OCI-LY7 (cell line): ENCODE data around the gene PCDHA10. TPM values are rescaled to one million over a fixed set of nuclear protein-coding genes. Genes with fewer than 3 reads are reported as not detected.
"Not testable (repeated sequence)": the region's sequence is repeated elsewhere in the genome, so short reads cannot be mapped to it uniquely, and the experiment has no call there.

Experiments
- BruUV-seq: library from RNA; stranded (reverse); fragments of 400-500 nt; replicated peaks from 2 replicates; lab custom pipeline; 2021; lab: Mats Ljungman, UMichigan
- CTCF ChIA-PET: fragments of 300-600 bp; sonication (Branson Sonifier 250); formaldehyde crosslinking; loops from one replicate; lab custom pipeline; 2022; ENCODE audit warnings: antibody characterized with exemption; ENCODE audit not compliant: unreplicated experiment; lab: Charles Lee
- POLR2A ChIA-PET: fragments of 300-600 bp; sonication (Branson Sonifier 250); formaldehyde crosslinking; loops from one replicate; lab custom pipeline; 2022; ENCODE audit warnings: antibody characterized with exemption; lab: Charles Lee
- DNase-seq: peaks from one replicate; pipeline ENCODE4 v3.0.0-alpha.2; 2015; ENCODE audit warnings: low spot score
- H2AFZ ChIP-seq: fragments of 200-600 bp; sonication (generic), shearing (Covaris generic); 2 replicates; pipeline ENCODE4 v1.6.1; 2014; ENCODE audit warnings: mild to moderate bottlenecking, antibody characterized with exemption, low read length, moderate library complexity
- H3K27ac ChIP-seq: fragments of 200-600 bp; sonication (generic); 2 replicates; pipeline ENCODE4 v1.5.1; 2014; ENCODE audit warnings: mixed run types, low read depth, mild to moderate bottlenecking, moderate library complexity, low read length, inconsistent platforms; ENCODE audit not compliant: poor library complexity, severe bottlenecking
- H3K36me3 ChIP-seq: fragments of 200-600 bp; sonication (generic); 2 replicates; pipeline ENCODE4 v1.6.1; 2014; ENCODE audit warnings: mild to moderate bottlenecking, antibody characterized with exemption, low read length, moderate library complexity, mixed read lengths; ENCODE audit not compliant: insufficient read depth
- H3K4me1 ChIP-seq: fragments of 200-600 bp; sonication (generic); 2 replicates; pipeline ENCODE4 v1.5.1; 2014; ENCODE audit warnings: mild to moderate bottlenecking, low read length; ENCODE audit not compliant: insufficient read depth, poor library complexity, severe bottlenecking
- H3K4me2 ChIP-seq: fragments of 200-600 bp; sonication (generic); 2 replicates; pipeline ENCODE4 v1.6.1; 2014; ENCODE audit warnings: mild to moderate bottlenecking, low read length
- H3K4me3 ChIP-seq: fragments of 200-600 bp; sonication (generic); 2 replicates; pipeline ENCODE4 v1.5.1; 2014; ENCODE audit warnings: mild to moderate bottlenecking, low read depth, low read length; ENCODE audit not compliant: poor library complexity, severe bottlenecking
- H3K79me2 ChIP-seq: fragments of 200-600 bp; sonication (generic); 2 replicates; pipeline ENCODE4 v1.6.1; 2016; ENCODE audit warnings: low read depth, mild to moderate bottlenecking, low read length, moderate library complexity, mixed read lengths; ENCODE audit not compliant: insufficient read depth
- H3K9me2 ChIP-seq: fragments of 200-600 bp; sonication (generic); 2 replicates; pipeline ENCODE4 v1.6.1; 2016; ENCODE audit warnings: mild to moderate bottlenecking, low read length, mixed read lengths; ENCODE audit not compliant: insufficient read depth
- H3K9me3 ChIP-seq: fragments of 200-600 bp; sonication (generic); 2 replicates; pipeline ENCODE4 v1.6.1; 2014; ENCODE audit warnings: mild to moderate bottlenecking, mixed run types, low read length, mixed read lengths
- H4K20me1 ChIP-seq: fragments of 200-600 bp; sonication (generic); 2 replicates; pipeline ENCODE4 v1.6.1; 2014; ENCODE audit warnings: mild to moderate bottlenecking, antibody characterized with exemption, low read length, moderate library complexity, mixed read lengths; ENCODE audit not compliant: insufficient read depth
- EZH2phosphoT487 ChIP-seq: fragments of 200-600 bp; sonication (generic); IDR thresholded peaks from 2 replicates; pipeline ENCODE4 v1.6.1; 2018; ENCODE audit warnings: low read depth, borderline replicate concordance, mild to moderate bottlenecking, mixed run types, antibody characterized with exemption, low read length, moderate library complexity, mixed read lengths
- intact Hi-C: fragments of 100-400 bp; cut with micrococcal nuclease; formaldehyde crosslinking; loops from one replicate; pipeline ENCODE4 v1.10.0; 2022; ENCODE audit not compliant: unreplicated experiment
- total RNA-seq, 2 experiments: library from RNA; depleted of rRNA in 1 of 2; stranded (reverse); fragments of >200 nt in 1 of 2; shearing (Covaris generic) in 1 of 2; gene quantifications; 2 replicates each; pipeline ENCODE4 v1.2.3, GENCODE V29; 2014 to 2022
- TF ChIP-seq, protein P1 (sequence below): fragments of 200-600 bp; sonication (generic); conservative IDR thresholded peaks from 2 replicates; pipeline ENCODE4 v1.5.1; 2014; ENCODE audit warnings: mild to moderate bottlenecking, antibody characterized with exemption, low read length, moderate library complexity, mixed read lengths

PCDHA10 gene
- total RNA-seq, 2 experiments from 2014 or later = not detected

DNA sequence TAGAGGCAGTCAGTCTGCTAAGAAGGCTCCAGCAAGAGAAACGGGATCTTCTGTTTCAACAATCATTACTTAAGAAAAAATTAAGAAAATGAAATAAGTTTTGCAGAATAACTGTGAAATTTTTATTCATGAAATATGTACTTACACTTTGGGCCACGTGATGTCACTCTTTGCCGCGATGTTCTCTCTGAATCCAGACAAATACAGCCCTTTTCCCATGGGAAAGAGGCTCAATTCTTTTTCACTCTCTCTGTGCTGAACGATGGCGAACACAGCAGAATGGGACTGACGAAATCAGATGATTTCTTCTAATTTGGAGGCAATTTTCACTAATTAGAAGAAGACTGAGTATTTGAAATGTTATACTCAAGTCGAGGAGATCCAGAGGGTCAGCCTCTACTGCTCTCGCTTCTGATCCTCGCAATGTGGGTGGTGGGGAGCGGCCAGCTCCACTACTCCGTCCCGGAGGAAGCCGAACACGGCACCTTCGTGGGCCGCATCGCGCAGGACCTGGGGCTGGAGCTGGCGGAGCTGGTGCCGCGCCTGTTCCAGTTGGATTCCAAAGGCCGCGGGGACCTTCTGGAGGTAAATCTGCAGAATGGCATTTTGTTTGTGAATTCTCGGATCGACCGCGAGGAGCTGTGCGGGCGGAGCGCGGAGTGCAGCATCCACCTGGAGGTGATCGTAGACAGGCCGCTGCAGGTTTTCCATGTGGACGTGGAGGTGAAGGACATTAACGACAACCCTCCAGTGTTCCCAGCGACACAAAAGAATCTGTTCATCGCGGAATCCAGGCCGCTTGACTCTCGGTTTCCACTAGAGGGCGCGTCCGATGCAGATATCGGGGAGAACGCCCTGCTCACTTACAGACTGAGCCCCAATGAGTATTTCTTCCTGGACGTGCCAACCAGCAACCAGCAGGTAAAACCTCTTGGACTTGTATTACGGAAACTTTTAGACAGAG is 7.3 kb upstream of the PCDHA10 start, which contains the start of gene PCDHA9:
Gene PCDHA9 (plus strand): TSS at position 244 of the 964 bp plus-strand sequence. CDS start 114 bp downstream, at position 358.
- H3K9me2 ChIP-seq, H3K36me3 ChIP-seq, DNase-seq, H4K20me1 ChIP-seq, H3K27ac ChIP-seq, H3K4me3 ChIP-seq, POLR2A ChIA-PET, intact Hi-C loops, H3K79me2 ChIP-seq, CTCF ChIA-PET, BruUV-seq, H3K9me3 ChIP-seq, H3K4me2 ChIP-seq, H3K4me1 ChIP-seq, H2AFZ ChIP-seq: not testable (repeated sequence)
- TF ChIP-seq, protein P1, sequence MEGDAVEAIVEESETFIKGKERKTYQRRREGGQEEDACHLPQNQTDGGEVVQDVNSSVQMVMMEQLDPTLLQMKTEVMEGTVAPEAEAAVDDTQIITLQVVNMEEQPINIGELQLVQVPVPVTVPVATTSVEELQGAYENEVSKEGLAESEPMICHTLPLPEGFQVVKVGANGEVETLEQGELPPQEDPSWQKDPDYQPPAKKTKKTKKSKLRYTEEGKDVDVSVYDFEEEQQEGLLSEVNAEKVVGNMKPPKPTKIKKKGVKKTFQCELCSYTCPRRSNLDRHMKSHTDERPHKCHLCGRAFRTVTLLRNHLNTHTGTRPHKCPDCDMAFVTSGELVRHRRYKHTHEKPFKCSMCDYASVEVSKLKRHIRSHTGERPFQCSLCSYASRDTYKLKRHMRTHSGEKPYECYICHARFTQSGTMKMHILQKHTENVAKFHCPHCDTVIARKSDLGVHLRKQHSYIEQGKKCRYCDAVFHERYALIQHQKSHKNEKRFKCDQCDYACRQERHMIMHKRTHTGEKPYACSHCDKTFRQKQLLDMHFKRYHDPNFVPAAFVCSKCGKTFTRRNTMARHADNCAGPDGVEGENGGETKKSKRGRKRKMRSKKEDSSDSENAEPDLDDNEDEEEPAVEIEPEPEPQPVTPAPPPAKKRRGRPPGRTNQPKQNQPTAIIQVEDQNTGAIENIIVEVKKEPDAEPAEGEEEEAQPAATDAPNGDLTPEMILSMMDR = peak; percentile 45; the same call in 1 of the 2 replicates

DNA sequence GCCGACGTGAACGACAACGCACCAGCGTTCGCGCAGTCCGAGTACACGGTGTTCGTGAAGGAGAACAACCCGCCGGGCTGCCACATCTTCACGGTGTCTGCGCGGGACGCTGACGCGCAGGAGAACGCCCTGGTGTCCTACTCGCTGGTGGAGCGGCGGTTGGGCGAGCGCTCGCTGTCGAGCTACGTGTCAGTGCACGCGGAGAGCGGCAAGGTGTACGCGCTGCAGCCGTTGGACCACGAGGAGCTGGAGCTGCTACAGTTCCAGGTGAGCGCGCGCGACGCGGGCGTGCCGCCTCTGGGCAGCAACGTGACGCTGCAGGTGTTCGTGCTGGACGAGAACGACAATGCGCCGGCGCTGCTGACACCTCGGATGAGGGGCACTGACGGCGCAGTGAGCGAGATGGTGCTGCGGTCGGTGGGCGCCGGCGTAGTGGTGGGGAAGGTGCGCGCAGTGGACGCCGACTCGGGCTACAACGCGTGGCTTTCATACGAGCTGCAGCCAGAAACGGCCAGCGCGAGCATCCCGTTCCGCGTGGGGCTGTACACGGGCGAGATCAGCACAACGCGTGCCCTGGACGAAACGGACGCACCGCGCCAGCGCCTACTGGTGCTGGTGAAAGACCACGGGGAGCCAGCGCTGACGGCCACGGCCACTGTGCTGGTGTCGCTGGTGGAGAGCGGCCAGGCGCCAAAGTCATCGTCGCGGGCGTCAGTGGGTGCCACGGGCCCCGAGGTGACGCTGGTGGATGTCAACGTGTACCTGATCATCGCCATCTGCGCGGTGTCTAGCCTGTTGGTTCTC is 5.7 kb upstream of the PCDHA10 start:
- H3K4me3 ChIP-seq, H3K4me1 ChIP-seq, H3K9me3 ChIP-seq, H3K27ac ChIP-seq, CTCF ChIA-PET, H3K36me3 ChIP-seq, POLR2A ChIA-PET, H3K9me2 ChIP-seq, H4K20me1 ChIP-seq, BruUV-seq, intact Hi-C loops, H3K79me2 ChIP-seq, H2AFZ ChIP-seq, DNase-seq, H3K4me2 ChIP-seq: not testable (repeated sequence)

DNA sequence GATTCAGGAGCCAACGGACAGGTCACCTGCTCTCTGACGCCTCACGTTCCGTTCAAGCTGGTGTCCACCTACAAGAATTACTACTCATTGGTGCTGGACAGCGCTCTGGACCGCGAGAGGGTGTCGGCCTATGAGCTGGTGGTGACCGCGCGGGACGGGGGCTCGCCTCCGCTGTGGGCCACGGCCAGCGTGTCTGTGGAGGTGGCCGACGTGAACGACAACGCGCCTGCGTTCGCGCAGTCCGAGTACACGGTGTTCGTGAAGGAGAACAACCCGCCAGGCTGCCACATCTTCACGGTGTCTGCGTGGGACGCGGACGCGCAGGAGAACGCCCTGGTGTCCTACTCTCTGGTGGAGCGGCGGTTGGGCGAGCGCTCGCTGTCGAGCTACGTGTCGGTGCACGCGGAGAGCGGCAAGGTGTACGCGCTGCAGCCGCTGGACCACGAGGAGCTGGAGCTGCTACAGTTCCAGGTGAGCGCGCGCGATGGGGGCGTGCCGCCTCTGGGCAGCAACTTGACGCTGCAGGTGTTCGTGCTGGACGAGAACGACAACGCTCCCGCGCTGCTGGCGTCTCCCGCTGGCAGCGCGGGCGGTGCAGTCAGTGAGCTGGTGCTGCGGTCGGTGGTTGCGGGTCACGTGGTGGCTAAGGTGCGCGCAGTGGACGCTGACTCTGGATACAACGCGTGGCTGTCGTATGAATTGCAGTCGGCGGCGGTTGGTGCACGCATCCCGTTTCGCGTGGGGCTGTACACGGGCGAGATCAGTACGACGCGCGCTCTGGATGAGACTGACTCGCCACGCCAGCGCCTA is 1.7 kb downstream of the PCDHA10 start:
- TF ChIP-seq EZH2phosphoT487 = no peak
- TF ChIP-seq, protein P1 = no peak
- H3K79me2 ChIP-seq = no peaks in the 10 kb centered on the region
- no peaks in the 10 kb centered on the region for H3K9me3 ChIP-seq
- DNase-seq = no peak
- ChIA-PET CTCF (no interaction called here), POLR2A (no interaction called here)
- H3K36me3 ChIP-seq = no peaks in the 10 kb centered on the region
- H3K4me1 ChIP-seq = no peaks in the 10 kb centered on the region
- H3K4me2 ChIP-seq = no peak overlapping the region
- H3K4me3 ChIP-seq = no peak overlapping the region
- intact Hi-C loops = no loop called here
- no TSS peak for BruUV-seq
- H3K9me2 ChIP-seq = no peaks in the 10 kb centered on the region
- no peak overlapping the region for H3K27ac ChIP-seq
- no peak overlapping the region for H2AFZ ChIP-seq
- no peaks in the 10 kb centered on the region for H4K20me1 ChIP-seq
